Left hindlimb (tissue), 1 donor: ENCODE data around the gene SUN1.
"Not testable (repeated sequence)": the region's sequence is repeated elsewhere in the genome, so short reads cannot be mapped to it uniquely, and the experiment has no call there.

Experiments
- DNase-seq: peaks from one replicate; pipeline ENCODE4 v3.0.0-alpha.2; 2018

Gene SUN1

GRCh38 chr7:832167-832967 lies at the start of gene SUN1:
SUN1 (plus strand) TSS chr7:832476; CDS start chr7:832525, 49 bp downstream.
- no peak for DNase-seq

- no peak for DNase-seq
These were observed 49.4 kb upstream of the SUN1 start for GRCh38 chr7:782718-783449.

GRCh38 chr7:783556-784490 lies 48.5 kb upstream of the SUN1 start:
- no peak for DNase-seq

GRCh38 chr7:784971-785370 lies 47.3 kb upstream of the SUN1 start:
- DNase-seq = no peak

- DNase-seq = no peak
These were observed 46.9 kb upstream of the SUN1 start for GRCh38 chr7:785416-785815.

GRCh38 chr7:786472-787255 lies 45.6 kb upstream of the SUN1 start:
- peak; percentile 73 for DNase-seq

GRCh38 chr7:787332-788240 lies 44.7 kb upstream of the SUN1 start:
- DNase-seq = no peak

GRCh38 chr7:791519-791918 lies 40.8 kb upstream of the SUN1 start:
- DNase-seq = no peak

GRCh38 chr7:794207-794606 lies 38.1 kb upstream of the SUN1 start:
- DNase-seq = no peak

- DNase-seq = no peak
These were observed 37.5 kb upstream of the SUN1 start for GRCh38 chr7:794671-795329.

GRCh38 chr7:796434-797169 lies 35.7 kb upstream of the SUN1 start:
- not testable (repeated sequence) for DNase-seq

GRCh38 chr7:798921-799470 lies 33.3 kb upstream of the SUN1 start:
- no peak for DNase-seq

GRCh38 chr7:800692-801091 lies 31.6 kb upstream of the SUN1 start:
- DNase-seq = no peak

GRCh38 chr7:801351-801750 lies 30.9 kb upstream of the SUN1 start:
- not testable (repeated sequence) for DNase-seq

GRCh38 chr7:801940-802381 lies 30.3 kb upstream of the SUN1 start:
- DNase-seq = peak; percentile 56

GRCh38 chr7:802500-803242 lies 29.6 kb upstream of the SUN1 start:
- no peak for DNase-seq

GRCh38 chr7:803243-803635 lies 29.0 kb upstream of the SUN1 start:
- DNase-seq = no peak

- DNase-seq = not testable (repeated sequence)
These were observed 28.5 kb upstream of the SUN1 start for GRCh38 chr7:803796-804195.

- DNase-seq = no peak
These were observed 27.0 kb upstream of the SUN1 start for GRCh38 chr7:805261-805660.
